HUES64 (cell line): ENCODE data around the gene SLC23A1.

Experiments
- H3K27ac ChIP-seq: 2 replicates; pipeline ENCODE4 v1.7.0; 2013; ENCODE audit warnings: low read depth, low read length, inconsistent platforms
- H3K27me3 ChIP-seq: 2 replicates; pipeline ENCODE4 v1.6.1; 2013; ENCODE audit warnings: mild to moderate bottlenecking, low read length; ENCODE audit not compliant: insufficient read depth
- H3K36me3 ChIP-seq: 2 replicates; pipeline ENCODE4 v1.6.1; 2013; ENCODE audit warnings: mild to moderate bottlenecking, low read length; ENCODE audit not compliant: insufficient read depth
- H3K4me1 ChIP-seq: 2 replicates; pipeline ENCODE4 v1.6.1; 2013; ENCODE audit warnings: mild to moderate bottlenecking, low read length, moderate library complexity; ENCODE audit not compliant: insufficient read depth
- H3K4me3 ChIP-seq: 2 replicates; pipeline ENCODE4 v1.5.1; 2013; ENCODE audit warnings: mild to moderate bottlenecking, low read length, moderate library complexity
- H3K9ac ChIP-seq: 2 replicates; pipeline ENCODE4 v1.6.1; 2013; ENCODE audit warnings: mild to moderate bottlenecking, low read depth, low read length
- H3K9me3 ChIP-seq: 2 replicates; pipeline ENCODE4 v1.6.1; 2013; ENCODE audit warnings: low read depth, low read length; ENCODE audit not compliant: insufficient read depth
- WGBS: fragments of 150-250, 120-280 bp; methylation state at CpG from one replicate; pipeline ENCODE4 v1.1.7; 2013; ENCODE audit warnings: missing lambda C conversion rate; 5-methylcytosine and 5-hydroxymethylcytosine counted together

Gene SLC23A1

DNA sequence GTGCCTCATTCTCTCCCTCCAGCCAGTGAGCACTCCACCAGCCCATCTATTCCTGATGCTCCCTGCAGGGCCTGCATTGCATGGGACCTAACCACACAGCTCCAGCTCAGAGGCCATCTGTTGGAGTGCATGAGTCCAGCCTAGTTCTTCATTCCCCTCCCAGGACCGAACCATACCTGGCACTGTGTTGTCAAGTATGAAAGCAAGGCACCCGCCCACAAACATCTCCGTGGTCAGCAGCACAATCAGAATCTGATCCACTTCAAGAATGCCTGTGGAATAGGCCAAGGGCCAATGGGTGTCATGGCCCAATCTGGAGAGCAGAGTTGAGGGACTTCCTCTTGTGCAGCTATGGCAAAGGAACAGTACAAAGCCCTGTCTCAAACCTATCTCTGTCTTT lies 5.9 kb downstream of the SLC23A1 start:
- 93% methylated on average over 3 of the region's 3 CpGs for WGBS
- Histone ChIP-seq H3K9ac (no peak overlapping the region), H3K4me3 (no peak overlapping the region), H3K4me1 (no peaks in the 10 kb centered on the region), H3K27me3 (no peaks in the 10 kb centered on the region), H3K27ac (no peak overlapping the region), H3K36me3 (peaks cover 4% of the 10 kb centered on the region), H3K9me3 (no peaks in the 10 kb centered on the region)

GRCh38 chr5:139376364-139376763 lies 6.7 kb downstream of the SLC23A1 start:
- Histone ChIP-seq H3K4me3 (no peak overlapping the region), H3K9ac (no peak overlapping the region), H3K4me1 (no peaks in the 10 kb centered on the region), H3K27ac (no peak overlapping the region), H3K9me3 (no peaks in the 10 kb centered on the region), H3K36me3 (peaks cover 12% of the 10 kb centered on the region), H3K27me3 (no peaks in the 10 kb centered on the region)
- 95% methylated on average over 7 of the region's 7 CpGs for WGBS

- H3K36me3 ChIP-seq, result peaks cover 20% of the 10 kb centered on the region
- H3K27me3 ChIP-seq, result no peaks in the 10 kb centered on the region
- no peaks in the 10 kb centered on the region for H3K4me1 ChIP-seq
- 89% methylated on average over 2 of the region's 2 CpGs for WGBS
- no peak overlapping the region for H3K4me3 ChIP-seq
- H3K9ac ChIP-seq, result no peak overlapping the region
- H3K9me3 ChIP-seq, result no peaks in the 10 kb centered on the region
- no peak overlapping the region for H3K27ac ChIP-seq
These were observed 8.2 kb downstream of the SLC23A1 start for GRCh38 chr5:139374909-139375308.

- Histone ChIP-seq H3K27ac (no peak overlapping the region), H3K27me3 (no peaks in the 10 kb centered on the region), H3K36me3 (peaks cover 48% of the 10 kb centered on the region), H3K9me3 (no peaks in the 10 kb centered on the region), H3K9ac (no peak overlapping the region), H3K4me3 (no peak overlapping the region), H3K4me1 (no peaks in the 10 kb centered on the region)
- 98% methylated on average over 7 of the region's 7 CpGs for WGBS
These were observed 11.3 kb downstream of the SLC23A1 start for GRCh38 chr5:139371482-139372435.

GRCh38 chr5:139369181-139369580 lies 13.9 kb downstream of the SLC23A1 start:
- no peak overlapping the region for H3K9ac ChIP-seq

DNA sequence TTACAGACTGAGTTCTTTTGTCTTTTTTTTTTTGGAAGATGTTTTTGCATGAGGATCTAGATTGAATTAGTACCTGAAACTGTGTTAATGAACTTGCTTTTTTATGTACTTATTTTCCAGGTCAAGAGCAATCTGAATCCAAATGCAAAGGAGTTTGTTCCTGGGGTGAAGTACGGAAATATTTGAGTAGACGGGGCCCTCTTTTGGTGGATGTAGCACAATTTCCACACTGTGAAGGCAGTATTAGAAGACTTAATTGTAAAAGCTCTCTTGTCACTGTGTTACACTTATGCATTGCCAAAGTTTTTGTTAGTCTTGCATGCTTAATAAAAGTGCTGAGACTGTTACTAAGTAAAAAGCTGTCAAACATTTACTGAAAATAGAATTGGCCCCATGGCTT lies 14.5 kb downstream of the SLC23A1 start:
- Histone ChIP-seq H3K4me3 (no peak overlapping the region), H3K9ac (no peak overlapping the region), H3K9me3 (no peaks in the 10 kb centered on the region), H3K27me3 (no peaks in the 10 kb centered on the region), H3K4me1 (no peaks in the 10 kb centered on the region), H3K27ac (no peak overlapping the region), H3K36me3 (peaks cover 78% of the 10 kb centered on the region)
- WGBS, result 90% methylated on average over 2 of the region's 2 CpGs

More at GRCh38 chr5:139369181-139369580, 13.9 kb downstream of the SLC23A1 start:
- H3K4me3 ChIP-seq, result no peak overlapping the region
- H3K9me3 ChIP-seq, result no peaks in the 10 kb centered on the region
- no peak overlapping the region for H3K27ac ChIP-seq
- peaks cover 73% of the 10 kb centered on the region for H3K36me3 ChIP-seq
- H3K4me1 ChIP-seq, result no peaks in the 10 kb centered on the region
- no peaks in the 10 kb centered on the region for H3K27me3 ChIP-seq
- whole genome bisulfite sequencing, result 100% methylated on average over 1 of the region's 1 CpG

DNA sequence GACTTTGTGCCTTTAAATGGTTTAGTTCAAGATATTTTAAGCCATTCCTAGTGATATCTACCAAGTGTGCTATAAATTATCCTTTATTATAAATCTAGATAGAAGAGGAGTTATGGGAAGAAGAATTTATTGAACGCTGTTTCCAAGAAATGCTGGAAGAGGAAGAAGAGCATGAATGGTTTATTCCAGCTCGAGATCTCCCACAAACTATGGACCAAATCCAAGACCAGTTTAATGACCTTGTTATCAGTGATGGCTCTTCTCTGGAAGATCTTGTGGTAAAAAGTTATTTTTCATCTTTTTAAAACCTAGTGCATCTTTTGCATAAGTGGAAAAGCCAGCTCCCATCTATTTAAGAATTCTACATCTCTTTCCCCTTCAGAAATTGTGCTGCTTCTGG lies 18.6 kb downstream of the SLC23A1 start:
- no peak overlapping the region for H3K27ac ChIP-seq
- H3K36me3 ChIP-seq, result peaks cover 63% of the 10 kb centered on the region
- no peak overlapping the region for H3K9ac ChIP-seq
- H3K4me1 ChIP-seq, result no peaks in the 10 kb centered on the region
- 100% methylated on average over 2 of the region's 2 CpGs for WGBS
- H3K9me3 ChIP-seq, result no peaks in the 10 kb centered on the region
- no peak overlapping the region for H3K4me3 ChIP-seq
- H3K27me3 ChIP-seq, result no peaks in the 10 kb centered on the region

GRCh38 chr5:139363937-139364336 lies 19.2 kb downstream of the SLC23A1 start:
- no peak overlapping the region for H3K9ac ChIP-seq
- H3K36me3 ChIP-seq, result peaks cover 58% of the 10 kb centered on the region
- H3K9me3 ChIP-seq, result no peaks in the 10 kb centered on the region
- no peaks in the 10 kb centered on the region for H3K4me1 ChIP-seq
- no peaks in the 10 kb centered on the region for H3K27me3 ChIP-seq
- H3K27ac ChIP-seq, result no peak overlapping the region
- H3K4me3 ChIP-seq, result no peak overlapping the region
- WGBS, result 99% methylated on average over 2 of the region's 2 CpGs

DNA sequence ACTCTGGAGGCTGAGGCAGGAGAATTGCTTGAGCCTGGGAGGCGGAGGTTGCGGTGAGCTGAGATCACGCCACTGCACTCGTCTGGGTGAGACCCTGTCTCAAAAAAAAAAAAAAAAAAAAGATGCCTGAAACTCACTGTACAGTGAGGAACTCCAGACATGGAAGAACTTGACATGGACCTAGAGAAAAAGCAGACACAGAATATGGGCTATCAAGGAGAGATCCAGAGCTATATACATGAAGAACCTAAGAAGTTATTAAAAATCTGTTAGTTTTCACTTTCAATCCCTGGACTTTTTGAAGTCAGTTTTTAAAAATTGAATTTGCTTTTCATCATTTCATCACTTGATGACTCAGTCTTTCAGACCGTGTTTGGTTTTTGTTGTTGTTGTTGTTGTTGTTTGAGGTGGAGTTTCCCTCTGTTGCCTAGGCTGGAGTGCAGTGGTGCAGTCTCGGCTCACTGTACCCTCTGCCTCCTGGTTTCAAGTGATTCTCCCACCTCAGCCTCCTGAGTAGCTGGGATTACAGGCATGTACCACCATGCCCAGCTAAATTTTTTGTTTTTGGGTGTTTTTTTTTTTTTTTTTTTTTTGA lies 21.2 kb downstream of the SLC23A1 start:
- Histone ChIP-seq H3K27me3 (no peaks in the 10 kb centered on the region), H3K9me3 (no peaks in the 10 kb centered on the region), H3K4me3 (no peak overlapping the region), H3K27ac (no peak overlapping the region), H3K36me3 (peaks cover 52% of the 10 kb centered on the region), H3K4me1 (no peaks in the 10 kb centered on the region), H3K9ac (no peak overlapping the region)
- WGBS, result 95% methylated on average over 6 of the region's 6 CpGs

DNA sequence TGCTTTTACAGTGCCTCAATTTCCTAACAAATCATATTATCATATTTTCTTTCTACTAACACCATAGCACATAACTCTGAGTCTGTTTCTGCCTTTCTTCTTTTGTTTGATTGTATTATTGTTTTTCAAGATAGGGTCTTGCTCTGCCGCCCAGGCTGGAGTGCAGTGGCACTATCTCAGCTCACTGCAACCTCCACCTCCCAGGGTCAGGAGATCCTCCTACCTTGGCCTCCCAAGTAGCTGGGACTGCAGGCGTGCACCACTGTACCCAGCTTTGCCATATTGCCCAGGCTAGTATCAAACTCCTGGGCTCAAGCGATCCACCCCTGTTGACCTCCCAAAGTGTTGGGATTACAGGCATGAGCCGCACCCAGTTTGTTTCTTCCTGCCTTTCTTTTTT lies 22.7 kb downstream of the SLC23A1 start:
- no peaks in the 10 kb centered on the region for H3K9me3 ChIP-seq
- no peaks in the 10 kb centered on the region for H3K27me3 ChIP-seq
- H3K27ac ChIP-seq, result no peak overlapping the region
- no peak overlapping the region for H3K4me3 ChIP-seq
- no peak overlapping the region for H3K9ac ChIP-seq
- WGBS, result 92% methylated on average over 4 of the region's 4 CpGs
- no peaks in the 10 kb centered on the region for H3K4me1 ChIP-seq
- peaks cover 37% of the 10 kb centered on the region for H3K36me3 ChIP-seq

DNA sequence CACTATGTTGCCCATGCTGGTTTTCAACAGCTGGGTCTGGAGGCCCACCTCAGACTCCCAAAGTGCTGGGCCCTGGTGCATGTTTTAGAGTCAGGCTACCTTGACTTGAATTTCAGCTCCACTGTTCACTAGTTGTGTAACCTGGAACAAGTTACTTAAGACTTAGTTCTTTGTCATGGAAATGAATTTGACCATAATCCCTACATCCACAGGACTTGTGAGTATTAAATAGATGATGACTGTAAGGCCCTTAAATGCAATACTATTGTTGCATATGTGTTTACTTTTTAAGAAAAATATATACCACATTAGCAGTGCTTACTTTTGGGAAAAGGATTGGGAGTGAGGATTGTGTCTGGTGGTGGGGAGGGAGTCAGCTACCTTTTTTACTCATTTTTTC lies 25.0 kb downstream of the SLC23A1 start:
- Histone ChIP-seq H3K36me3 (peaks cover 32% of the 10 kb centered on the region), H3K4me1 (no peaks in the 10 kb centered on the region), H3K4me3 (no peak overlapping the region), H3K9me3 (no peaks in the 10 kb centered on the region), H3K27me3 (no peaks in the 10 kb centered on the region), H3K27ac (no peak overlapping the region), H3K9ac (no peak overlapping the region)
